ENCODE data around the gene RUNDC3A. TPM values are rescaled to one million over a fixed set of nuclear protein-coding genes. Genes with fewer than 3 reads are reported as not detected.

Gene RUNDC3A
- total RNA-seq, 2 donors from 2014 or later = 1.7 to 4.5 TPM

DNA sequence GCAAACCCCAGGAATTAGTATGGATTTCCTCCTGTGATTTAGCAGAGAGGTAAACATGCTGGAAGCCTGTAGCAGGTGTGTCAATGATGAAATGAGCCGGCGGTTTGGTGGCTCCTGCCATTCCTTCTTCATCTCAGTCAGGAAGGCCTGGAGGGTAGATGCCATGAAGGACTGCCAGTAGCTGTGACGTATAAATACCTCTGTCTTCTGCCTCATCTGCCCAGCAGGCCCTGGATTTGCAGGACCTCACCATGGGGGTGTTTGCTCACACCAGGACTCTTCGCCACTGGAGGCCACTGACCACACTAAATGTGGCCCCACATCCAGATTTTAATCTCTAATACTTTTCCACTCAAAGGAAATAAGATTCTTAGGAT, 24.4 kb upstream of the RUNDC3A start:
- TF ChIP-seq CTCF (IDR thresholded peaks at IDR 0.05) = no peak
- no peaks in the 10 kb centered on the region for H3K27me3 ChIP-seq
- H3K9me3 ChIP-seq = no peaks in the 10 kb centered on the region
- H3K4me3 ChIP-seq = no peak overlapping the region
- peaks cover 0 to 16% of the 10 kb centered on the region in 2 donors for H3K4me1 ChIP-seq
- no peak for DNase-seq (ENCODE audit: low spot score)
- H3K27ac ChIP-seq = no peak overlapping the region
- H3K36me3 ChIP-seq = no peaks in the 10 kb centered on the region

DNA sequence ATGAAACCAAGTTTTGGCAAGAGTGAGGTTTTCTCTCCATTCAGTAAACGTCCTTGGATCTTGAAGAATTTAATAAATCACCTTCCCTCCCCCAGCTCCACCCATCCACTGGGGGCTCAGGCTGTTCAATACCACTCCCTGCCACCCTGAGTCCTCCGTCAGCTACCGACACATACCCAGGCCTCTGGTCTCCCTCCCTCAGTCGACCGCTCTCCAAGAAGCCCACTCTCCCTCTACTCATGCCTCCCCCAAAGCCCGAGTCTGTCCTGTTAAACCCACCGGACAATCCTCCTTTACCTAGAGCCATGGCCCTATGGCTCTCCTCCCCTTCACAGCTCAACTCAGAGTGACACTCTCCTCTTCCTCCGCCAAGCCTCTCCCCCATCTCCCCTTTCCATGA, 20.8 kb upstream of the RUNDC3A start:
- Histone ChIP-seq H3K4me1 (no peaks in the 10 kb centered on the region), H3K36me3 (no peaks in the 10 kb centered on the region), H3K9me3 (no peaks in the 10 kb centered on the region), H3K4me3 (no peak overlapping the region), H3K27me3 (no peaks in the 10 kb centered on the region), H3K27ac (no peak overlapping the region)
- no peak for TF ChIP-seq CTCF (IDR thresholded peaks at IDR 0.05)
- no peak for DNase-seq (ENCODE audit: low spot score)

DNA sequence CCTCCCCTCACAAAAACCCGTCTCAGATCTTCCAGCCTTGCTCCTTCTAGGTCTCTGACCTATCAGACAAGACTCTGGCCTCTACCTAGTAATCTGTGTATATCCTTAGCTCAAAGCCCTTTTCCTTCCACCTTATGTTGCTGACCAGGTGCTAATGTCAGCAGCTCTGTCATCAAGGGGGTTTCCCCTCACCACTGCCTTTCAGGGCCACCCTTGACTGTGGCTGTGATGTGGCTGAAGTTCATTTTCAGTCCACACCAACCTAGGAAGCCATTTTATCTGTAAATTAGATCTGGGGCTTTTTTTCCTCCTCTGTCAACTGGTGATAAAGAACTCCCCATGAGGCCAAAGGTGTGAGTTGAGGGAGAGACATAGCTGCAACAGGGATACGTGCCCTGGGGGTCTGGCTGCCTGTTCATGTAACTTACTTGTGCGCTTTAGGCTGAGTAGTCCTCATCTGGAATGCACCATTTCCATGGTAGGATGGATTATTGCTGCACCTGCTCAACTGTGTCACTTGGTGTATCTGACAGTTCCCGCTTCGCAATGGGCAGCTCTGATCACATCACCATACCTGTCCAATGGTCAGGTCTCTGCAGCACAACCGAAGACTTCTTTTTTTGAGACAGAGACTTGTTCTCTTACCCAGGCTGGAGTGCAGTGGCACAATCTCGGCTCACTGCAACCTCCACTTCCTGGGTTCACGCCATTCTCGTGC, 14.7 kb upstream of the RUNDC3A start:
- Histone ChIP-seq H3K27me3 (no peaks in the 10 kb centered on the region), H3K9me3 (no peaks in the 10 kb centered on the region)
- TF ChIP-seq CTCF (IDR thresholded peaks at IDR 0.05) = no peak

DNA sequence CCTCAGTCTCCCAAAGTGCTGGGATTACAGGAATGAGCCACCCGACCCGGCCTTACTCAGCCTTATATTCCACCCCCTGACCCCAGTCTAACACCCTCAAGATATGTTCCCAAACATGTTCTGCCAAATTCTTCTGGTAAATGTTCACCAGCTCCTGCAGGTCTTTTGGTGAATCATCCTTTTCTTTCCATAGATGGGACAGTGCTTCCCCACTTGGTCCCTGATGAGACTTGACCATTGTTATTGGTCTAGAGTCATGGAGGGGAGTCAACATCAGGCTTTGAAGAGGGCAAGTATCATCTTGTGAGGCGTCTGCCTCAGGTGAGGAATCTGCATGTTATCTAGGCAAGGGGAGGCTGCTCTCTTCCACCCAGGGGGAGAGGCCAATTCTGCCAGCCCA, 10.4 kb upstream of the RUNDC3A start:
- H3K27me3 ChIP-seq = no peaks in the 10 kb centered on the region
- no peak overlapping the region for H3K4me3 ChIP-seq
- TF ChIP-seq CTCF (IDR thresholded peaks at IDR 0.05) = no peak
- no peaks in the 10 kb centered on the region for H3K9me3 ChIP-seq
- H3K27ac ChIP-seq = no peak overlapping the region
- no peak for DNase-seq (ENCODE audit: low spot score)
- no peaks in the 10 kb centered on the region for H3K4me1 ChIP-seq
- no peaks in the 10 kb centered on the region for H3K36me3 ChIP-seq

More for the DNA sequence above, 14.7 kb upstream of the RUNDC3A start:
- no peak overlapping the region for H3K27ac ChIP-seq
- no peaks in the 10 kb centered on the region for H3K4me1 ChIP-seq
- no peaks in the 10 kb centered on the region for H3K36me3 ChIP-seq
- no peak overlapping the region for H3K4me3 ChIP-seq
- DNase-seq (ENCODE audit: low spot score) = no peak

DNA sequence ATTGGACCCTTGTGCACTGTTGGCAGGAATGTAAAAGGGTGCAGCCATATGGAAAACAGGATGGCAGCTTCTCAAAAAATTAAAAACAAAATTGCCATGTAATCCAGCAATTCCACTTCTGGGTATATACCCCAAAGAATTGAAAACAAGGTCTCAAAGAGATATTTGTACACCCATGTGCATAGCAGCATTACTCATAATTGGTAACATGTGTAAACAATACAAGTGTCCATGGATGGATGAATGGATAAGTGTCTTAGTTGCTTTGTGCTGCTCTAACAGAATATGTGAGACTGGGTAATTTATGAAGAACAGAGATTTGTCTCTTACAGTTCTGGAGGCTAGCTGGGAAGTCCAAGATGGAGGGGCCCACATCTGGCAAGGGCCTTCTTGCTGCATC, 3.8 kb upstream of the RUNDC3A start:
- no peaks in the 10 kb centered on the region for H3K9me3 ChIP-seq
- H3K27me3 ChIP-seq = no peaks in the 10 kb centered on the region
- peaks cover 0 to 20% of the 10 kb centered on the region in 2 donors for H3K4me1 ChIP-seq
- TF ChIP-seq CTCF (IDR thresholded peaks at IDR 0.05) = no peak
- H3K4me3 ChIP-seq = no peak overlapping the region
- no peak for DNase-seq (ENCODE audit: low spot score)
- H3K36me3 ChIP-seq = no peaks in the 10 kb centered on the region
- H3K27ac ChIP-seq = no peak overlapping the region
